Lower leg skin (tissue), 4 donors: ENCODE data around the gene C16orf78. TPM values are rescaled to one million over a fixed set of nuclear protein-coding genes. Genes with fewer than 3 reads are reported as not detected.
A peak's percentile ranks its signal among the peaks of the same experiment; 100 is the strongest.
"Not testable (repeated sequence)": the region's sequence is repeated elsewhere in the genome, so short reads cannot be mapped to it uniquely, and the experiment has no call there.

Source experiments
- DNase-seq, 2 donors: peaks; one replicate each; pipeline ENCODE4 v3.0.0-alpha.2; 2019; ENCODE audit warnings: low spot score in 2 of 2
- H3K4me3 ChIP-seq: fragments of 200-600 bp; sonication (generic); 2 replicates; pipeline ENCODE4 v1.5.1; 2017; ENCODE audit warnings: mild to moderate bottlenecking, low read depth; ENCODE audit not compliant: poor library complexity, severe bottlenecking
- CTCF ChIP-seq, 3 donors: fragments of 450-650 bp; IDR thresholded peaks; one replicate each; pipeline ENCODE4 v1.5.1; 2016; ENCODE audit warnings: antibody characterized with exemption in 3 of 3, mild to moderate bottlenecking in 3 of 3, moderate library complexity in 2 of 3
- POLR2A ChIP-seq, 2 donors: fragments of 450-650 bp; IDR thresholded peaks; one replicate each; pipeline ENCODE4 v1.6.1; 2016 to 2017; ENCODE audit warnings: antibody characterized with exemption in 2 of 2, mild to moderate bottlenecking in 1 of 2, moderate library complexity in 1 of 2
- WGBS, 2 donors: methylation state at CpG; one replicate each; pipeline ENCODE4 v1.1.5; 2018; 5-methylcytosine and 5-hydroxymethylcytosine counted together
- intact Hi-C: fragments of 100-400 bp; cut with DNase I; formaldehyde crosslinking; loops from one replicate; pipeline ENCODE4 v1.15.0; 2023; ENCODE audit warnings: low total_unique reads
- total RNA-seq, 4 donors: library from RNA; depleted of rRNA; stranded (reverse); fragments of >200 nt; gene quantifications; one replicate each; pipeline ENCODE4 v1.1.0, GENCODE V29; 2016

C16orf78 gene
- total RNA-seq, 4 donors from 2014 or later = not detected

DNA sequence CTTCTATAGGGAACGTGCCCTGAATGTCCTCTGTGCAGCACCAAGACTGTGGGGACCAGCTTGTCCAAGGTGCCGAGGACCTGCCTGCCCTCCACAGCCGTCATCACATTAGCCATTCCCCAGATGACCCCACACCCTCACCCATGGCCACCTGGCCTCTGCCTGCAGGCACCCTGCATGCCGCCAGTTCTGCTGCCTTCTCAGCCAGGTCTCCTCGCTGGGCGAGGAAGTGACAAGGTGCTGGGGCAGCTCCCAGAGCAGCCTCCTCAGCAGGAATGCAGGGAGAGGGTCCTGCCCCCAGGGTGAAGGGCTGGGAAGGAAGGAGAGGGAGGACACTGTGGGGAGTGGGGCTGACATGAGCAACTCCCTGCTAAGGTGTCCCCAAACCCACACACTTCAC, 18.6 kb upstream of the C16orf78 start:
- no peak for TF ChIP-seq CTCF (IDR thresholded peaks at IDR 0.05)
- no peak for TF ChIP-seq POLR2A (IDR thresholded peaks at IDR 0.05)
- 61 to 65% methylated on average over 6 of the region's 6 CpGs for WGBS, 2 donors
- no peak overlapping the region for H3K4me3 ChIP-seq
- DNase-seq = no peak
- intact Hi-C loops = no loop called here

GRCh38 chr16:49355933-49356665, 17.5 kb upstream of the C16orf78 start:
- no peak overlapping the region for H3K4me3 ChIP-seq
- 55 to 59% methylated on average over 5 to 6 of the region's 6 CpGs for WGBS, 2 donors
- intact Hi-C loops = no loop called here
- TF ChIP-seq CTCF (IDR thresholded peaks at IDR 0.05) (no peak), POLR2A (IDR thresholded peaks at IDR 0.05) (no peak)
- DNase-seq = peak; percentile 15 to 71

DNA sequence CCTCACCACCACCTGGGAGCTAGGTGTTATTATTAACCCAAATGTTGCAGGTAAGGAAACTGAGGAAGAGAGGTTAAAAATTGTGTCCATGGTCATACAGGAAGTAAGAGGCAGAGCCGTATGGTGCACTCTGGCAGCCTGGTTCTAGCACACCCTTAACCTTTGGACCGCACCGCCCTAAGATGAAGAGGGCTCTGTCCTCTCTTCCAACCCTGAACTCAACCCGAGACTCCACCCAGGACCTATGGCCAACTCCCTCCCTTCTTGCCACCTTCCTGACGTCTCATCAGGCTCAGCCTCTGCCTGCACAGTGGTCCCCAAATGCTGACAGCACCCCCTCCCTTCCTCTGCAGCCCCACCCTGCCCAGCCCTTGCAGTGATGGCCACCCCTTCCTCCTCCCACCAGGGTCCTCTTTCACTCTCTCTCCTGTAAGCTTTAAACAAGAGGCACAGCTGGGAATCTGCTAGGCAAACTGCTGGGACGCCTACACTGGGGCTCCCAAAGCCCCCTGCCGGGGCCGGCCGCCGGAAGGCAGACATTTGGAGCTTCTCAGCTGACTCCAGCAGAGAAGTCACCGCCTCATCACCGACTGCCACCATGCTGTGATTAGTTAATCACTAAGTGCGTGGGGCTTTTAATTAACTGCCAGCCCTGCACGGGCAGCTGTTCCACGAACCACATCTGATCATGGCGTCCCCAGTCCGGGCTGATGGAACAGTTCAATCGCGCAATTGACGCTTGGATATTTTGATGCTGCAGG, 16.7 kb upstream of the C16orf78 start:
- TF ChIP-seq POLR2A (IDR thresholded peaks at IDR 0.05) = no peak
- no peak for TF ChIP-seq CTCF (IDR thresholded peaks at IDR 0.05)
- DNase-seq = peak in 1 of 2 donors; percentile 72
- 57 to 67% methylated on average over 20 of the region's 20 CpGs for WGBS, 2 donors
- H3K4me3 ChIP-seq = no peak overlapping the region
- intact Hi-C loops = no loop called here

GRCh38 chr16:49359591-49359990, 14.0 kb upstream of the C16orf78 start:
- no peak overlapping the region for H3K4me3 ChIP-seq
- no peak for TF ChIP-seq CTCF (IDR thresholded peaks at IDR 0.05)
- no peak for TF ChIP-seq POLR2A (IDR thresholded peaks at IDR 0.05)
- DNase-seq = peak in 1 of 2 donors; percentile 37
- intact Hi-C loops = no loop called here
- WGBS, 2 donors = 45 to 50% methylated on average over 4 of the region's 4 CpGs

DNA sequence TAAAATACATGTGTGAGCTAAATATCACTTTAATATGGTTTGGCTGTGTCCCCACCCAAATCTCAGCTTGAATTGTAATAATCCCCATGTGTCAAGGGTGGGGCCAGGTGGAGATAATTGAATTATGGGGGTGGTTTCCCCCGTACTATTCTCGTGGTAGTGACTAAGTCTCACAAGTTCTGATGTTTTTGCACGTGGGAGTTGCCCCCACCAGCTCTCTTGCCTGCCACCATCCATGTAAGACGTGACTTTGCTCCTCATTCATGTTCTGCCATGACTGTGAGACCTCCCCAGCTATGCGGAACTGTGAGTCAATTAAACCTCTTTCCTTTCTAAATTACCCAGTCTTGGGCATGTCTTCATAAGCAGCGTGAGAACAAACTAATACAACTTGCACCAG, 11.9 kb upstream of the C16orf78 start:
- 69 to 73% methylated on average over 6 of the region's 6 CpGs for WGBS, 2 donors
- H3K4me3 ChIP-seq, intact Hi-C loops: not testable (repeated sequence)
- DNase-seq = peak in 1 of 2 donors; percentile 7

DNA sequence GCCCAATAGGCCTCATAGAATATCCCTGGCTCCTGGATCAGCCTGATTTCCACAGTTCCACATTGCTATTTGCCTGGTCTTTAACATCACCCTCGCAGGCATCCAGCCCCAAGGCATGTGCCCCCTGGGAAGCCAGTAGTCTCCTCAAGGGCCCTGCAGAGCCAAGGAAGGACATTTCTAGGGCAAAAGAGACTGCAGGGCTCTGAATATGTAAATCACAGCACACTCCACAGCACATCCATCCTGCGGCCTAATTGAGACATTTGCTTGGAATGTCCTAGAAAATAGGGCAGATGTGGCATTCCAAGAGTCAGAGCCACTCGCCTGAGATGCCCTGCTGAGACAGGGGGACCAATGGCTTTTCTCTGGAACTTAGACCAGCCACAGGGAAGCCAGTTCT, 11.4 kb upstream of the C16orf78 start:
- intact Hi-C loops = no loop called here
- TF ChIP-seq POLR2A (IDR thresholded peaks at IDR 0.05) (no peak), CTCF (IDR thresholded peaks at IDR 0.05) (no peak)

More for the DNA sequence above, 11.4 kb upstream of the C16orf78 start:
- 76 to 86% methylated on average over 3 of the region's 3 CpGs for WGBS, 2 donors
- DNase-seq = peak in 1 of 2 donors; percentile 70
- no peak overlapping the region for H3K4me3 ChIP-seq
